Osteoblast (primary cell): ENCODE data around the gene TRIM47. TPM values are rescaled to one million over a fixed set of nuclear protein-coding genes. Genes with fewer than 3 reads are reported as not detected.

Experiments
- DNase-seq: peaks from one replicate; pipeline ENCODE4 v3.0.0; 2011; ENCODE audit warnings: low spot score, mixed read lengths; ENCODE audit not compliant: insufficient read length; ENCODE audit errors: missing footprints
- H2AFZ ChIP-seq: 2 replicates; pipeline ENCODE4 v1.6.0; 2011; ENCODE audit warnings: mild to moderate bottlenecking, low read length
- H3K27ac ChIP-seq: 2 replicates; pipeline ENCODE4 v1.5.1; 2011; ENCODE audit warnings: mild to moderate bottlenecking, low read depth, low read length, moderate library complexity
- H3K27me3 ChIP-seq: 2 replicates; pipeline ENCODE4 v1.6.0; 2012; ENCODE audit warnings: mild to moderate bottlenecking, control low read depth, inconsistent platforms, low read length, moderate library complexity; ENCODE audit not compliant: insufficient read depth
- H3K36me3 ChIP-seq: 2 replicates; pipeline ENCODE4 v1.5.1; 2011; ENCODE audit warnings: mild to moderate bottlenecking, low read length, control low read depth, moderate library complexity; ENCODE audit not compliant: insufficient read depth
- H3K4me1 ChIP-seq: 2 replicates; pipeline ENCODE4 v1.5.1; 2011; ENCODE audit warnings: mild to moderate bottlenecking, low read length, control low read depth, moderate library complexity; ENCODE audit not compliant: insufficient read depth
- H3K4me2 ChIP-seq: 2 replicates; pipeline ENCODE4 v1.6.0; 2011; ENCODE audit warnings: mild to moderate bottlenecking, low read length; ENCODE audit not compliant: insufficient read depth
- H3K4me3 ChIP-seq: fragments of 200-600 bp; sonication (generic); 3 replicates; pipeline ENCODE4 v1.5.1; 2012; ENCODE audit warnings: mild to moderate bottlenecking, low read length, inconsistent platforms; ENCODE audit not compliant: insufficient read depth
- H3K79me2 ChIP-seq: 2 replicates; pipeline ENCODE4 v1.6.0; 2012; ENCODE audit warnings: mild to moderate bottlenecking, low read length, control low read depth, inconsistent platforms; ENCODE audit not compliant: insufficient read depth
- H3K9me3 ChIP-seq: 2 replicates; pipeline ENCODE4 v1.5.1; 2011; ENCODE audit warnings: low read depth, low read length, control low read depth
- H4K20me1 ChIP-seq: 2 replicates; pipeline ENCODE4 v1.6.0; 2012; ENCODE audit warnings: mild to moderate bottlenecking, low read length, control low read depth; ENCODE audit not compliant: insufficient read depth
- total RNA-seq: library from RNA; depleted of rRNA; stranded (reverse); fragments of >200 nt; gene quantifications from 2 replicates; pipeline ENCODE4 v1.2.3, GENCODE V29; 2012
- TF ChIP-seq, protein P1 (sequence below): IDR thresholded peaks from 2 replicates; pipeline ENCODE4 v1.5.1; 2011; ENCODE audit warnings: mild to moderate bottlenecking, low read depth, low read length, moderate library complexity; ENCODE audit errors: extremely low read depth

TRIM47 gene
- total RNA-seq, 1 donor: 21.7 TPM

- no peak overlapping the region for H3K4me2 ChIP-seq
- H4K20me1 ChIP-seq: peaks cover 3% of the 10 kb centered on the region
- no peaks in the 10 kb centered on the region for H3K9me3 ChIP-seq
- peaks cover 55% of the 10 kb centered on the region for H3K36me3 ChIP-seq
- H3K4me1 ChIP-seq: no peaks in the 10 kb centered on the region
- peaks cover 8% of the 10 kb centered on the region for H3K79me2 ChIP-seq
- TF ChIP-seq, protein P1, sequence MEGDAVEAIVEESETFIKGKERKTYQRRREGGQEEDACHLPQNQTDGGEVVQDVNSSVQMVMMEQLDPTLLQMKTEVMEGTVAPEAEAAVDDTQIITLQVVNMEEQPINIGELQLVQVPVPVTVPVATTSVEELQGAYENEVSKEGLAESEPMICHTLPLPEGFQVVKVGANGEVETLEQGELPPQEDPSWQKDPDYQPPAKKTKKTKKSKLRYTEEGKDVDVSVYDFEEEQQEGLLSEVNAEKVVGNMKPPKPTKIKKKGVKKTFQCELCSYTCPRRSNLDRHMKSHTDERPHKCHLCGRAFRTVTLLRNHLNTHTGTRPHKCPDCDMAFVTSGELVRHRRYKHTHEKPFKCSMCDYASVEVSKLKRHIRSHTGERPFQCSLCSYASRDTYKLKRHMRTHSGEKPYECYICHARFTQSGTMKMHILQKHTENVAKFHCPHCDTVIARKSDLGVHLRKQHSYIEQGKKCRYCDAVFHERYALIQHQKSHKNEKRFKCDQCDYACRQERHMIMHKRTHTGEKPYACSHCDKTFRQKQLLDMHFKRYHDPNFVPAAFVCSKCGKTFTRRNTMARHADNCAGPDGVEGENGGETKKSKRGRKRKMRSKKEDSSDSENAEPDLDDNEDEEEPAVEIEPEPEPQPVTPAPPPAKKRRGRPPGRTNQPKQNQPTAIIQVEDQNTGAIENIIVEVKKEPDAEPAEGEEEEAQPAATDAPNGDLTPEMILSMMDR: no peak
- H3K27ac ChIP-seq: no peak overlapping the region
- DNase-seq: peak; percentile 80
- H2AFZ ChIP-seq: no peak overlapping the region
- H3K4me3 ChIP-seq: no peak overlapping the region
- H3K27me3 ChIP-seq: no peaks in the 10 kb centered on the region
Observed at GRCh38 chr17:75846692-75847613, 31.4 kb downstream of the TRIM47 start.

DNA sequence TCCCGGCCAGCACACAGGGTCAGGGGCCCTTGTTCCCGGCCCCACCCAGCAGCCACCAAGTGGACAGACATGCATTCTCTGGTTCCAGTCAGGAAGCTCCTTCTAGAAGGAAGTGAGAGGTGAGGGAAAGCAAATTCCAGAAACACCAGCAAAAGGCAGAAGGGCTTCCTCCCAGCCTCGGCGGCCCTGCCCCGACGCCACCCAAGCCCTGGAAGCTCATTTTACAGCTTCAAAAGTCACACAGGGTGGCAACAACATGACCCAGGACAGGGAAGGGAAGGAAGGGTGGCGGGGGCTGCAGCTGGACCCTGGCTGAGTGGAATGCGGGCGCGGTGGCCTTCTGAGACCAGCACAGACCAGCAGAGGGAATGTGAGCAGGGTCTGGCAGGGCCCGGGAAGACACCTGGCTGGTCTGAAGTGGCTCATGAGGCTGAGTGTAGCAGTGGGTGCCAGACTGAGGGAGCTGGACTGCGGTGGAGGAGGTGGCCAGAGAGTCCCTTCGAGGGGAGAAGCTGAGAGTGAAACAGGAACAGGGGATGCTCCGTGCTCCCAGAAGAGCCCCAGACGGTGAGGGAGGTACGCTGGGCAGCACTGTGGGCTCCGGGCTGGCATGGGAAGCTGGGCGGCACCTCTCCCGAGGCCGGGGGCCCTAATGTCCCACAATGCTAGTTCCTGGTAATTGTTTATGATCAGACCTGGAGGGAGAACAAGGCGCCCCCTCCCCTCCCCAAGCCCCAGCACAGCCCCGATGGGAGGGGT is 32.3 kb downstream of the TRIM47 start:
- Histone ChIP-seq H3K79me2 (peaks cover 4% of the 10 kb centered on the region), H3K27ac (no peak overlapping the region), H3K36me3 (peaks cover 49% of the 10 kb centered on the region), H3K9me3 (no peaks in the 10 kb centered on the region), H3K4me2 (no peak overlapping the region), H4K20me1 (peaks cover 3% of the 10 kb centered on the region), H3K4me1 (no peaks in the 10 kb centered on the region), H2AFZ (no peak overlapping the region), H3K27me3 (no peaks in the 10 kb centered on the region), H3K4me3 (no peak overlapping the region)
- TF ChIP-seq, protein P1: no peak
- peak; percentile 29 for DNase-seq

DNA sequence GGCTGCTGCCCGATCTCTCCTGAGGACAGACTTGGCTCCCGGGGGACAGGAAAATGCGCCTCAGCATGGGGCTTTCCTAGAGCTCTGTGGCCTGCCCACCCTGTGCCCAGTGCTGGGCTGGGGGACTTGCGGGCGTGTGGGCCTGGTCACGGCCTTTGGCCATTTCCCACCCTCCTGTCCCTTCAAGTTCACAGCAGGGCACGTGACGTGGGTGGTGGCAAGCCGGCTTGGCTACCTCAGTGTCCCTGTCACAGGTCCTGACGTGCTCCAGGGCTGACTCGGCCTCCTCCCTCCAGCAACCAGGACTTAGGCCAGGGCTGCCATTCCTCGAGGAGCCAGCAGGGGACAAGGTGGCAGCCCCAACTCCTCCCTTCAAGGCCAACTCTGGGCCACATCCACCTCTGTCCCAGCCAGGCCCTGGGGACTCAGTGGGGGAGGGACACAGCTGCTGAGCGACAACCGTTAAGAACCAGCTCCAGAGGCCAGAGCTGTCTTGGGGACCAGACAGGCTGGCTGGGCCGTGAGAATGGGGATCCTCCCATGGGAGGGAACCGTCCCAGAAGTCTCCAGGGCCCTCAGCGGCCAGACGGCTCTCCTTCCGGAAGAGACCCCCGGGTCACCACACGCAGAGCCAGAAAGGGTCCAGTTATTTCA is 33.2 kb downstream of the TRIM47 start:
- TF ChIP-seq, protein P1: peak; percentile 71
- no peak overlapping the region for H2AFZ ChIP-seq

More for the DNA sequence above, 33.2 kb downstream of the TRIM47 start:
- H3K79me2 ChIP-seq: peaks cover 4% of the 10 kb centered on the region
- H3K36me3 ChIP-seq: peaks cover 41% of the 10 kb centered on the region
- H3K4me3 ChIP-seq: no peak overlapping the region
- no peaks in the 10 kb centered on the region for H3K4me1 ChIP-seq
- H3K4me2 ChIP-seq: no peak overlapping the region
- H4K20me1 ChIP-seq: peaks cover 3% of the 10 kb centered on the region
- H3K27me3 ChIP-seq: no peaks in the 10 kb centered on the region
- H3K27ac ChIP-seq: no peak overlapping the region
- peak; percentile 99 for DNase-seq
- H3K9me3 ChIP-seq: no peaks in the 10 kb centered on the region
